SH-SY5Y (cell line): Measurements from ENCODE around the gene ITFG1.

Experiments used
- GATA2 ChIP-seq: IDR thresholded peaks from 2 replicates; pipeline ENCODE4 v1.6.1; 2011; ENCODE audit warnings: mild to moderate bottlenecking, low read depth, low read length
- GATA3 ChIP-seq: IDR thresholded peaks from 2 replicates; pipeline ENCODE4 v1.6.1; 2011; ENCODE audit warnings: low read depth, mild to moderate bottlenecking, low read length, moderate library complexity

DNA sequence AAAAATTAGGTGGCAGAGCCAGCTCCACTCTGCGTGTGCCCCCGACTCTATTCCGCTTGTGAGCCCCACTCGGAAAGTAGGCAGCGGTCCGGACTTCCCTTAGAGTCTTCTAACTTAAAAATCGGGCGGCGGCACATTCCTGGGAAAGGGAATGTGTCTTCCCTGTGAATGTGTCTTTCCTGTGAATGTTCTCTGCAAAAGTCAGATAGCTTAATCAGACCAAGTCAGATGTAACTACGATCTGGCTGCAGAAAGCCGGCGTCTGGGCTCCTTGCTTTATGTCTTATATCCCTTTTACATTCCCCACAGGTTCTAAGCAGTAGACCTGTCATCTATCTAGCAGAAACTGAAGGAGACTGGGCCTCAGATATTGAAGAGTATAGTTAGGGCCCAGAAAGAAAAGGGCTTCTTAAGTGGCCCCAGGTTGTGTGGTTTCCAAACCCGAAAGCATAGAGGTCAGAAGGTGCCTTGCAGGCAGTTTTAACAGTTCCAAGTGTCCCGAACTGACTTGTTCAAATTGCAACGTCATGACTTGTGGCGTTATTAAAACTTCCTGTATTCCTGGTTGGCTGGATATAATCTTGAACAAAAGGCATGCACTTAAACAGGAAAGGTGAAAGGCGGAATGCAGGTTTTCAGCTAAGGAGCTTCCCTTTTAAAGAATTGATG, 869 bp upstream of the ITFG1 start:
- TF ChIP-seq GATA3 (no peak), GATA2 (no peak)
